NCI-H1092 (cell line): Measurements from ENCODE around the gene SP3.

Experiments
- DNase-seq: peaks from one replicate; lab custom pipeline; 2025; lab: John Stamatoyannopoulos, UW

The SP3 gene

DNA sequence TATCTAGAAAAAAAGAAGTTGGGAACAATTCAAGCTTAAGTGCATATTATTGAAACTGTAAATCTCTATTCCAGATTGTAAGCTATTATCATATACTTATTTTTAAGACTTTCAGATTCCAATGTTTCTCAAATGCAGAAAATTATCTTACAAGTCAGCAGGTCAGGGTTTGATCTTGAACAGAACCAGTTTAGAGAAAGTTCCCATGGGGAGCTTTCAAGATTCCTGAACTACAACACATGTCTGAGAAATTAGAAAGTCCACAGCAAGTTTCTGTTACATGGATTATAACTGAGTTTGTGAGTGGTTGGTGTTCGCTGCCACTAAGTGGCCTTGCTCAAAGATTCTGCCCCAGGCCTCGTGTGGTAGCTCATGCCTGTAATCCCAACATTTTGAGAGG lies 31.6 kb upstream of the SP3 start:
- no peak for DNase-seq

DNA sequence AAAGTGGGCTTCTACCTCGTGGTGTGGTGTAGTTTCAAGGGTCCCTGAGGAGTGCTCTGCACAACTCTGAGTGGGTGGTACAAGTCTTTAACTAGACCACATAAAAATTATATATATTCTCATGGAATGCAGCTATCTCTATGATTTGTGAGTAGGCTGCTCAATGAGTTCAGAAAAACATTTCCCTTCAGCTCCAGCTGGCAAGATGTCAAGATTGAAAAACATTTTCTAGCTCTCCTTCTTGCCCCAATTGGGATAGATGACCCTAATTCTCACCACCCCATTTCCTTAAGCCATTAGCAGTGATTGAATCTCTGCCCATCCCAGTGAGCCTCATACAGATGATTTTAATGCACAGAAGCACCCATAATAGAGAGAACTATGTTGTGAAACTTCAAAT lies 28.3 kb upstream of the SP3 start:
- DNase-seq: no peak

DNA sequence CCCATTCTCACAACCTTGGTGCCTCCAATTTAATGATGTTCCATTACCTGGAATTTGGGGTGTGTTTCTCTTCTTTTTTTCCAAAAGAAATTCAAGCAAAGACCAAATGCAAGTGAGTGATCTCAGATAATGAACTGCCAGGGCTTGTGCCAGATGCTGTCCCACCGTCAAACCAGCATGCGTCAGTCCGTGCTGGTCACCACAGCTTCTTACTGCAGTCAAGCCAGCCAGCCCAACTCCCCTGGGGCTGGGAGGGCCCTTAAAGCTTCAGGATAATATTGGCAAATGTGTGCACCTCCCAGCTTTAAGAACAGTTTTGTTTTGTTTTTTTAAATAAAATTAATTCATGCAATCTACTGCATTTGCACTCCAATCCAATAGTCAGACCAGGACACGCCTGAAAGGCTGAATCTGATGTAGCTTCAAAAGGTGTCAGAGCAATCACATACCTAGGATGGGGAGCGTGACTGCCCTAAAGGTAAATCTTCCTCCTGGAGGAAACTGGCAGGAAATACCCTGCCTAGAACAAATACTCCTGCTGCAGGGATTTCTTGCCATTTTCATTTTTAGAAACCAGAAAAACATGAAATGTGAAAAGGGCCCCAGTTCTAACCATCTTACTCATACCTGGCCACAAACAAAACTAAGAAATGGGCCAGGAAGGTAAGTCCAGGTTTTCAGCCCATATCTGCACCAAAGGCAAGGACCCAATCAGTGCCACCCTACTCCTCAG lies 26.8 kb upstream of the SP3 start:
- no peak for DNase-seq

DNA sequence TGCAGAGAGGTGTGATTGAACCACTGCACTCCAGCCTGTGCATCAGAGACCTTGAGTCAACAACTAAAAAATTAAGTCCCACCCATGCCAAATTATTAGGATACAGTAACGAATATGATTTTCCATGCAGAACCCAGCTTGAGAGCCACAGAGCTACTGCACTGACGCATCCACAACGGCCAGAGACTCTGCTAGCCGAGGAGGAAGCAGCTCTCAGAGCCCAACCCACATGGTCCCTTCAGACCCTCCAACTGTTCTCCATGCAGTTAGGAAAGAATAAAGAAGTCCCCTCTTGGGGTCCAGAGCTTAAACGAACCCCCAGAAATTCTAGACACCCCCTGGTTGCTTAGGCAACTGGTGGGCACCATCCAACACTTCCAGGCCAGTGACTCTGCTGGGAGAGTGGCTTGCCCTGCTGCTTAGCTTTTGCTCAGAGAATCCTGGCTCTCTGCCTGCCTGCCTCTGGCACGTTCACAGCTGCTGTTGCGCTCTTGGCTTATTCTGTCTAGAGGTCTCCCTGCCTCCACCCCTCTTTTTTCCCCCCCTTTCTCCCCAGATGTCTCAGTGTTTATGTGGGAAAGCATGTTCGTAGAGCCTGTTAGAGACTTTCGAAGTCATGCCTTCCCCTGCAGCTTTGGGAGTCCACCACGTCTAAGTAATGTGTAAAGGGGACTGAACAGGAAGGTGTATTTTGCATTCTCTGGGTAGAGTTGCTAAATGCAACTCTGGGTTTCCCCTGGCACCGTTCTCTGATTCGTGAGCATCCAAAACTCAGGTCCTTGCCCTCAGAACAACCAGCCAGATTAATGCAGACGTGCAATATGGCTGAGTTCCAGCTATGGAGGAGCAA lies 26.0 kb upstream of the SP3 start:
- peak; percentile 34 for DNase-seq

DNA sequence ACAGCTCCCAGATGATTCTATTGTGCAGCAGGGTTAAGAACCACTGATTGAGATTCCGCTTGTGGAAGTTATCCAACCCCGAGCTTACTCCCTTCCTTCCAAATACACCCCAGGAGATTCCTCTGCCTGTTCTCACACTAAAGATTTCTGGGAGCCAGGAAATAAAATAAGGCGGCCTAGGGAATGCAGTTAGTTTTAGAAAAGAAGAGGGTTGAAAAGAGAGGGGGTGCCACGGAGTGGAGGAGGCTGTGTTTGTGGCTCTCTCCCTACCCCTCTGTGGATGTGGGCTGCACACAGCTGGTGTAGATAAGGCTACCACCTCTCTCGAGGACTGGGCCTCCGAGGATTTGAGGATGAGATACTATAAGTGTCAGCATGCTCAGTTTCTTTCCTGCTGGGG lies 25.1 kb upstream of the SP3 start:
- DNase-seq: no peak

DNA sequence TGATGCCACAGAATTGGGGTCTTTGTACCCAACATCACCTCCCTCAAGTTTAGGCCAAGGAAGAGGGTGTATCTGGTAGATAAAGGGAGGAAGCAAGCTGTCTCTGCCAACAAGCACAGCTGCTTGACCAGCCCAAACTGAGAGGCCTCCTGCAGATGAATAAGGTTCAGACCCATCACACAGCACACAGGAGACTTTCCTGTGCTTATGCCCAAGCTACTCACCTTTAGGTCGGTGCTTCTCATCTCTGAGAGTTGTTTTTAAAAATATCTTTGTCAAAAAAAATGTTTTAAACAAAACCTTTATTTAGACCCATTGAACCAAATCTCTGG lies 24.7 kb upstream of the SP3 start:
- DNase-seq: no peak

DNA sequence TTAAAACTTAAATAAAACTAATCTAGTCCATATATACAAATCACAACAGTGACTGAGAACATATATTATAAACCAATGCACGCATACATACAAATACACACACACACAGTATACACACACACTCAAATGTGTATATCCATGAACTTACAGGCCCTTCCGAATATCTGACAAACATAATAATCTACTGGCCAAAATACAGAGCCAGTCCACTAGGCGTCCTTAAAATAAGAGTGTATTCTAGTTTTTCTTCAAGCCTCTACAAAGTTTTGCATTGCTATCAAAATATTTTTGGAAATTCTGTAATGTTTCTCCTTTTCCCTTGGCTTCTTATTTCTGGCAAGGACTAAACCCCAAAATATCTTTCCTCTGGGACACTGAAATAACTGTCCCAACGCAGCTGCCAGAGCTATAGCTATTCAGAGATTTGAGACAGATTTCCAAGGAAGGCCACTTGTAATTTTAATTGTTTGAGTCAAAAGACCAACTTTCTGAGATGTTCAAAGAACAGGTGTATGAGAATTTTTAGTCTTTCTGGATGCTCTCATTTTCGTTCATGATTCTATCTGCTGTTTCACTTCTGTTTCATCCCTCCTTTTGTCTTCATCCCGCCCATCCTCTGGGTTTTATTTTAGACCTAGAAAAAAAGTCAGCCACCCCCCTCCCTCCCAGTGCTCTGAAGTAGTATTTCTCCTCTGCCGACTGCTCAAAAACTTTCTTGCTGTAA lies 24.1 kb upstream of the SP3 start:
- DNase-seq: no peak

DNA sequence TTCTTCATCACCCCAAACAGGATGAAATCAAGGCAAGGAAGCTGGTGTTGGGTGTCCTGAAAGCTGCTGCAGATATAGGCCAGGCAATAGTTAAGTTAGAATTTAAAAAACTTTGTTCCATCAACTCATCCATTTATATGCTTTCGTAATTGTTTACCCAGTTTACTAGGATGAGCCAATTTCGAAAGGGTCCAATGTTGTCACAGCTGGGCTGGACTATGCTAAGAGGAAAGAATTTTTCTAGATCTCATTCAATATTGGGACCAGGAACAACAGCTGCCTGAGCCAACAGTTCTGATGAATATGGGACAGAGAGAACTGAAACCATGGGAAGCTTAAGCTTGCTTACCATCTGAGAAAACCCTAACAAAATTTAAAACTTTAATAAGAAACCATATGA lies 21.6 kb upstream of the SP3 start:
- DNase-seq: no peak

DNA sequence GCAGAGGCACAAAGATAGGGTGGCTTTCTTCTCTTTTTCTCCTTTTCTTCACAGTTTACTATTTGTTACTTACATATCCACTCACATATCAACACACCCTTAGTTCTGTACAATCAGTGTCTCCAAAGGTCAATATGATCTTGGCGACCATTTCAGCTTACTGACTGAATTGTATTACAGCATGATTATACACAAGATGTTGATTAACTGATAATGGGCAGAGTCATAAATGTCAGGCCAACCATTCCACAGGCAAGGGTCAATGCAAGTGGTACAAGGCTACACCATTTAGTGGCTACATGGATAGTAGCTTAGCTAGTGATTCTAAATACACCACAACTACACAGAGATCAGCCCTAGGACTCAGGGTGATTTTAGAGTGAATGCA lies 20.4 kb upstream of the SP3 start:
- no peak for DNase-seq

DNA sequence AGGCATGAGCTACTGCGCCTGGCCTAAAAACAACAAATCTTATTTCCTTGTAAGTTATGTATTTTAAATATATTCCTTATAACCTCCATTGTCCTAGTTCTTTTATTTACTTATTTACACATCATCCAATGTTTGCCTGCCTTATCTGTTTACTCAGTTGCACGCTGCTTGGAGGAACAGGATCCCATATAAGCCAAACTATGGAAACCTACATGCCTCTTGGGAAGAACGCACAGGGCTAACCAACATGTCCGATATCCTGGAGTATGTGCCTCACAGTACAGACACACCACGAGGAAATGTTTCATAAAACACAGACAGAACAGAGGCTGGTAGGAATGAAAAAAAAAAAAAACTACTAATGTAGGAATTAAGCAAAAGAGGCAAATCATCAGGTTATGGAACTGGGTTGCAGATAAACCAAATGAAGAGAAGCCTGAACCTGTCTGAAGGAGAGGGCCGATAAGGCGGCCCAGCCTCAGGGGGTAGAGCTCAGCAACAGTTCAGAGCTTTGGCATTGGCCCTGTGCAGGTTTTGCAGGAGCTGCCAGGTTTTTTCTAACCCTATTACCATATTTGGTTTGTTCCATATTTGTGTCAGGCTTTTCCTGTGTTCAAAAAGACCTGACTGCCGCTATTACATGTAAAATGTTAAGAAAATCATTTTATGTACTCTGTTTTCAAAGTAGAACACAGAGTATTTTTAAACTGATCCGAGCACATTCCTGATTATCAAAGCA lies 19.9 kb upstream of the SP3 start:
- DNase-seq: no peak

DNA sequence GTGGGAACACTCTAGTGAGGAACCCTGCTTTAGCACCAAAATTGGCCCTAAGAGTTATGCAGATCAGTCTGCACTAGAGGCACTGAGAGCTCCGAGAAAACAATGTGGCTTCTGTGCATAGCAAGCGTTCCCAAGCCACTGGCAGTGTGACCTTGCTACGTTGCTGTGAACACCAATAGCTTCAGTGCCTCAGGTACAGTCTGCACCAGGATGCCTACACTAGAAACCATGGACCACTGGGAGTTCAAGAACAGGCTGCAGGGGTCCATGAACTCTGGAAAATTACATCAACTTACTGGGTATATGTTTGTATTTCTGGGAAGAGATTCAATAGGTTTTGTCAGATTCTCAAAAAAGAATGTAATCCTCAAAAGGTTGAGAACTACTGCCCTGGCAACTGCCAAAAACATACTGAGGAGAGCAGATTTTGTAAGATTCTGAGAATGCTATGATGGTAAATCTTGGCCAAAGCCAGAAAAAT lies 18.3 kb upstream of the SP3 start:
- no peak for DNase-seq

DNA sequence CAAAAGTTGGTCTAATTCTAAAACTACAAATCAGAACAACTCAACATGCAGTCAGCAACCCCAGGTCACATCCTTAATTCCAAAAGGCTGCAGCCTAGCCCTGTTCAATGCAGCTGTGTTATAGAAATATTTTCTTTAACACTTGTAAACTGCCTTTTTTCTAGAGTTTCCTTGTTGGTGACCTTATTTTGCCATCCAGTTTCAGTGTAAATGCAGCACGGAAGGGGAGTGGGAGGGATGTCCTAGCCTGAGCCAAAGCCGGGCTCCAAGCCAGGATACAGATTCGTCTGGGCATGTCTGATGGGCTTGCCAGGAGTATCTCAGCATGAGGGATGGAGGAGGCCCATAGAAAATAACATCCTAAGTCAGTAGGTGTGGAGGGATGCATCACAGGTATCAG lies 17.7 kb upstream of the SP3 start:
- peak; percentile 28 for DNase-seq

DNA sequence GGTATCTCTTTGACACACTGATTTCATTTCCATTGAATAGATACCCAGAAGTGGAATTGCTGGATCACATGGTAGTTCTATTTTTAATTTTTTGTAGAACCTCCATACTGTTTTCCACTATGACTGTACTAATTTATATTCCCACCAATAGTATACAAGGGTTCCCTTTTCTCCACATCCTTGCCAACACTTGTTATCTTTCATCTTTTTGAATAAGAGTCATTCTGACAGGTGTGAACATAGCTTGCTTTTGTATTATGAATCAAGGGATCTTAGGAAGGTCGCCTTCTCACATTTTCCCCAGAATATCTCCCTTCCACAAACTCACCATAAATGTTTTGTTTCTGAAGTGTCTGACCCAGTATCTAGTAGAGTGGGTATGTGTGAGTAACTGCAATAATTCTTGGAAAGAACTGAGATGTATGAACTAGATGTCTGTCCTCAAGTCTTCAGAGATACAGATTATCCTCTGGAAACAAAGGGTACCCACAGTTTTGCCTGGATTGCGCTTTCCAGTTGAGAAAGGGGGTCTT lies 17.1 kb upstream of the SP3 start:
- DNase-seq: no peak

DNA sequence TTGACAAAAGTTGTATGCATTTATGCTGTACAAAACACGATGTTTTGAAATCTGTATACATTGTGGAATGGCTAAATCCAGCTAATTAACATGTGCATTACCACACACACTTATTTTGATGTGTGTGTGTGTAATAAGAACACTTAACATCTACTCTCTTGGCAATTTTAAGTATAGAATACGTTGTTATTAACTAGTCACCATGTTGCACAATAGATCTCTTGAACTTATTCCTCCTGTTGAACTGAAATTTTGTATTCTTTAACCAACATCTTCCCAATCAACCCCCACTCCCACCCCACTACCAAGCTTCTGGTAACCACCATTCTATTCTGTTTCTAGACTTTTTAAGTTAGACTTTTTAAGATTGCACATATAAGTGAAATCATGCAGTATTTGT lies 16.3 kb upstream of the SP3 start:
- no peak for DNase-seq

DNA sequence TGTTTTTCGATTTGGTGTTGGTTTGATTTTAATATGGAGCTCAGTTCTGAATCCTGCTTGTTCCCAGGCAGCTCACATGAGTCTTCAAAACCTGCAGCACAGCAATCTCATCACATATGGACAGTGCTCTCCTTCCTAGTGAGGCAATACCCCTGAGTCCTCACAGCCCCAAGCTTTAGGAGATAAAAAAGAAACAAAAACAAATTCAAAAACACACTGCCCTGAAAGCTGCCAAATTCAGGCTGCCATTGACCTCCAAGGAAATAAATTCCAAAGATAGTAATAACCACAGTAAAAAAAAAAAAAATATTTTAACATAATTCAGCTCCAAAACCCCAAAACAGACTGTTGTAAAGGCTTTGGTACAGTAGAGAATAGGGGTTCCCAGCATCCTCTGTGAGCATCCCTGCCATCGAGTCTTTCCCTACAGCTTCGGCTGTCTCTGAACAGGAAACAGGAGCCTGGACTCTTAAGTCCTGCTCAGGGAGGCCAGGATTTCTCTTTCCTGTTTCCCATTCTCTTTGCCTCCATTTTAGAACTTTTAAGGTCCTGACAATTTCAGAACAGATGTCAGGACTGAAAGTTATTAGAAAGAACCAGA lies 14.7 kb upstream of the SP3 start:
- DNase-seq: no peak

DNA sequence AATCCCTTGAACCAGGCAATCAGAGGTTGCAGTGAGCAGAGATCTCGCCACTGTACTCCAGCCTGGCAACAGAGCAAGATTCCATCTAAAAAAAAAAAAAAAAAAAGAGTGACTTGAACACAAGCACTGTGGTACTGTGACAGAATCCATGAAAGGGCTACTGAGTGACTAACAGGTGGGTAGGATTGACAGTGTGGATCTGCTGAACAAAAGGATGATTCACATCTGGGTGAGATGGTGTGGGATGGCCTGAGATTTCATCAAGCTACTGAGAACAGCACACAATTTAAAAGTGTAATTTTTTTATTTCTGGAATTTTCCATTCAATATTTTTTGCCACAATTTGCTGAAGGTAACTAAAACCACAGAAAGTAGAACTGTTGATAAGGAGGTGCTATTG lies 13.3 kb upstream of the SP3 start:
- no peak for DNase-seq

DNA sequence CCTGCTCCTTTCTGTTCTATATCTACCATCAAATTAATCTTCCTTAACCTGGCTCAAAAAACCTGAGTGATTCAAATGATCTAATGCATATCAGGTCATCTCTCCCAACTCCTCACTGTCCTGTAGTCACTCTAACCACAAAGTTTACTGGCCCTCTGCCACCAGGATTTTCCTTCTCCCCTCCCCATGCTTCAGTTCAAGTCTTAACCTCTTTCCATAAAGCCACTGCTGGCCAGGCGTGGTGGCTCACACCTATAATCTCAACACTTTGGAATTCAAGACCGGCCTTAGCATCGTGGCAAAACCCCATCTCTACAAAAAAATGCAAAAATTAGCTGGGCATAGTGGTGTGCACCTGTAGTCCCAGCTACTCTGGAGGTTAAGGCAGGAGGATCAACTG lies 7.5 kb upstream of the SP3 start:
- DNase-seq: no peak

DNA sequence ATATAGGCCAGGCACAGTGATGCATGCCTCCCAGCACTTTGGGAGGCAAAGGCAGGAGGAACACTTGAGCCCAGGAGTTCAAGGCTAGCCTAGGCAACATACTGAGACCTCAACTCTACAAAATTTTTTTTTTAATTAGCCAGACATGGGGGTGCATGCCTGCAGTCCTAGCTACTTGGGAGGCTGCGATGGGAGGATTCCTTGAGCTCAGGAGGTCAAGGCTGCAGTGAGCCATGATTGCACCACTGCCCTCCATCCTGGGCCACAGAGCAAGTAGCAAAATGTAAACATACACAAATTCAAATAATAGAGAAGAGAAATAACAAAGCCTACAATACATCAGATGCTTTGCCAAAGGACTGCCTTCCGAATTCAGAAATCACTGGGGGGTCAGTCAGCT lies 7.0 kb upstream of the SP3 start:
- DNase-seq: no peak

DNA sequence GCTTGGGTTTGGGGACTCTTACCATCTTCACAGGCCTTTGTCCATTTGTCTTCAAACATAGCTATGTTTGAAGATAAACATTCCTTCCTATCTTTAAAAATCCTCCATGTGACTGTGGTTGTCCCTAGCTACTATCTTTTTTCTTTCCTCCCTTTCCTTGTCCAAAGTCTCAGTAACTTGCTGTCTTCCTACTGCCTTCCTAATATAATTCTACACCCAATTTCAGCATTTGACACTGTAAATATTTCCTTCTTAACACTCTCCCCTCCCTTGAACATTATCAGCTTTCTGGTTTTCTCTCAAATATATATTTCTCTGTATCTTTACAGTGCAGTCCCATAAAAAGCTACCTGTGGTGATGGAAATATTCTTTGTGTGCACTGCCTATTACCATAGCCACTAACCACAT lies 5.3 kb upstream of the SP3 start:
- DNase-seq: no peak

DNA sequence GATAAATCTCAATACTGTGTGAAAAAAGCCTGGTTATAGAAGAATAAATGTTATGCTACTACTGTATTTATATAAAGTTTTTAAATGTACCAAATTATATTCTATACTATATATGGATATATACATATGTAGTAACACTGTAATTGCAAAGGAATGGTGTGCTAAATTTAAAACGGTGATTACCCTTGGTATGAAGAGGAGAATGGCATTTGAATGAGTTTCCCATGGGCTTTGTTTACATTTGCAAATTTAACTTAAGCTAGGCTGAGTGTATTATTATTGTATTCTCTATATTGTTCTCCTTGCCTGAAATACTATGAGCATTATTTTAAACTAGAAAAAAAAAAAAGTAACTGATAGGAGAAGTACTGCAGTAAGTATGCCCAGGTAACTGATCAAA lies 4.7 kb upstream of the SP3 start:
- DNase-seq: no peak

DNA sequence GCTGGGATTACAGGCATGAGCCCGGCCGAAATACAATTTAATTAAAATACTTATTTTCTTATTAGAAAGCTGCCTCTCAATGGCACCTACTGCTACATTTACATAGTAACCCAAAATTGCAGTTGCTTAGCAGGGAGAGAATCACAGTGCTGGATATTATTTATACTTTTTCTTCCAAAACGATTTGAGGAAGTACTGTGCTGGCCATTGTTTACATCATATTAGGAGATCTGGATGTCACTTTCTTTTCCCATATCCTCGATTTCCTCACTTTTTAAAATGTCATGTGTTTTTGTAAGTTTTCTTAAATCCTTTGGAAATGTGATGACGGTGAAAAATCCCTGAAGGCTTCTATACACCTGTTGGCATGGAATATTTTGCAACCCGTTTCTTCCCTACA lies 3.4 kb upstream of the SP3 start:
- no peak for DNase-seq
